GM19025 (cell line): ENCODE measurements around the gene ADRA2A.

ENCODE experiments used
- ATAC-seq: cut with Tn5 transposase; IDR thresholded peaks from one replicate; pipeline ENCODE4 v1.9.1; 2021; ENCODE audit warnings: mild to moderate bottlenecking, low read depth, moderate library complexity; ENCODE audit not compliant: unreplicated experiment

ADRA2A gene

DNA sequence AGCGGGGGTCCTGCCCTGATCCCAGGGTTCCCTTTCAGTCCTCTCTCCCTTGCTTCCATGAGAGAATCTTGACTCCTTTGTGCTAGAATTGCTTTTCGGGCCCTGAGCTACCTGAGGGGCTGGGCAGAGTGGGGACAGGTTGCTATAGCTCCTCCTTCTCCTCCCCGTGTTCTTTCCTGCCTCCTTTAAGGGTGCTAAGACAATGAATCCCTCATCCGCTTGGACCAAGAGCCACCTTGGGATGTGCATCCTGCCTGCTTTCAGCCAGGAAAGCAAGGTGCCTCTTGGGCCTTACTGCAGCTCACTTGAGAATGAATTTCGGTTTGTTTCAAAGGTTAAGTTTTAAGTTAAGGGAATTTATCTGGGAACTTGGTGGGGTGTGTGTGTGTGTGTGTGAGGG lies 53.6 kb downstream of the ADRA2A start:
- ATAC-seq, result no peak
